Suprapubic skin (tissue), 4 donors: ENCODE data around the gene ELL. TPM values are rescaled to one million over a fixed set of nuclear protein-coding genes. Genes with fewer than 3 reads are reported as not detected.

ENCODE experiments used
- DNase-seq, 2 donors: peaks; one replicate each; pipeline ENCODE4 v3.0.0-alpha.2; 2019; ENCODE audit warnings: low spot score in 2 of 2
- H3K27ac ChIP-seq: fragments of 200-600 bp; sonication (generic); one replicate; pipeline ENCODE4 v1.5.1; 2019
- H3K27me3 ChIP-seq: fragments of 200-600 bp; sonication (generic); one replicate; pipeline ENCODE4 v1.5.1; 2019
- H3K36me3 ChIP-seq: fragments of 200-600 bp; sonication (generic); one replicate; pipeline ENCODE4 v1.5.1; 2019
- H3K4me1 ChIP-seq: fragments of 200-600 bp; sonication (generic); one replicate; pipeline ENCODE4 v1.5.1; 2019
- H3K4me3 ChIP-seq: fragments of 200-600 bp; sonication (generic); one replicate; pipeline ENCODE4 v1.5.1; 2019; ENCODE audit warnings: mild to moderate bottlenecking
- H3K9me3 ChIP-seq: fragments of 200-600 bp; sonication (generic); one replicate; pipeline ENCODE4 v1.5.1; 2019
- EP300 ChIP-seq: sonication (generic); formaldehyde crosslinking; IDR thresholded peaks from one replicate; pipeline ENCODE4 v1.6.1; 2017; ENCODE audit warnings: antibody characterized with exemption
- POLR2A ChIP-seq, 2 donors: fragments of 450-650 bp; IDR thresholded peaks; one replicate each; pipeline ENCODE4 v1.6.1; 2017; ENCODE audit warnings: antibody characterized with exemption in 2 of 2, mild to moderate bottlenecking in 2 of 2, moderate library complexity in 2 of 2
- POLR2AphosphoS5 ChIP-seq, 3 donors: sonication (generic); formaldehyde crosslinking; IDR thresholded peaks; one replicate each; pipeline ENCODE4 v1.6.1; 2017; ENCODE audit warnings: antibody characterized with exemption in 3 of 3
- WGBS: methylation state at CpG from one replicate; pipeline ENCODE4 v1.1.5; 2018; 5-methylcytosine and 5-hydroxymethylcytosine counted together
- total RNA-seq, 4 donors: library from RNA; depleted of rRNA; stranded (reverse); fragments of >200 nt; gene quantifications; one replicate each; pipeline ENCODE4 v1.1.0, GENCODE V29; 2016
- TF ChIP-seq, protein P1 (sequence below), 2 donors: fragments of 200-600 bp in 1 of 2; fragments of 450-650 bp in 1 of 2; sonication (generic) in 1 of 2; IDR thresholded peaks; one replicate each; pipeline ENCODE4 v1.5.1; 2016 to 2019; ENCODE audit warnings: antibody characterized with exemption in 2 of 2, mild to moderate bottlenecking in 1 of 2, moderate library complexity in 1 of 2

ELL gene
- total RNA-seq, 4 donors from 2014 or later: 27.0 to 59.5 (median 36.9) TPM

GRCh38 chr19:18538115-18538514 lies 16.2 kb upstream of the ELL start:
- DNase-seq: no peak
- peaks cover 11% of the 10 kb centered on the region for H3K4me1 ChIP-seq
- peaks cover 57% of the 10 kb centered on the region for H3K36me3 ChIP-seq
- H3K27ac ChIP-seq: no peak overlapping the region
- H3K4me3 ChIP-seq: no peak overlapping the region
- WGBS: 95% methylated on average over 9 of the region's 22 CpGs
- H3K9me3 ChIP-seq: no peaks in the 10 kb centered on the region
- H3K27me3 ChIP-seq: no peaks in the 10 kb centered on the region
- no peak for TF ChIP-seq POLR2A (IDR thresholded peaks at IDR 0.05)
- TF ChIP-seq, protein P1, sequence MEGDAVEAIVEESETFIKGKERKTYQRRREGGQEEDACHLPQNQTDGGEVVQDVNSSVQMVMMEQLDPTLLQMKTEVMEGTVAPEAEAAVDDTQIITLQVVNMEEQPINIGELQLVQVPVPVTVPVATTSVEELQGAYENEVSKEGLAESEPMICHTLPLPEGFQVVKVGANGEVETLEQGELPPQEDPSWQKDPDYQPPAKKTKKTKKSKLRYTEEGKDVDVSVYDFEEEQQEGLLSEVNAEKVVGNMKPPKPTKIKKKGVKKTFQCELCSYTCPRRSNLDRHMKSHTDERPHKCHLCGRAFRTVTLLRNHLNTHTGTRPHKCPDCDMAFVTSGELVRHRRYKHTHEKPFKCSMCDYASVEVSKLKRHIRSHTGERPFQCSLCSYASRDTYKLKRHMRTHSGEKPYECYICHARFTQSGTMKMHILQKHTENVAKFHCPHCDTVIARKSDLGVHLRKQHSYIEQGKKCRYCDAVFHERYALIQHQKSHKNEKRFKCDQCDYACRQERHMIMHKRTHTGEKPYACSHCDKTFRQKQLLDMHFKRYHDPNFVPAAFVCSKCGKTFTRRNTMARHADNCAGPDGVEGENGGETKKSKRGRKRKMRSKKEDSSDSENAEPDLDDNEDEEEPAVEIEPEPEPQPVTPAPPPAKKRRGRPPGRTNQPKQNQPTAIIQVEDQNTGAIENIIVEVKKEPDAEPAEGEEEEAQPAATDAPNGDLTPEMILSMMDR (IDR thresholded peaks at IDR 0.05): no peak
- no peak for TF ChIP-seq EP300
- no peak for TF ChIP-seq POLR2AphosphoS5 (IDR thresholded peaks at IDR 0.05)

DNA sequence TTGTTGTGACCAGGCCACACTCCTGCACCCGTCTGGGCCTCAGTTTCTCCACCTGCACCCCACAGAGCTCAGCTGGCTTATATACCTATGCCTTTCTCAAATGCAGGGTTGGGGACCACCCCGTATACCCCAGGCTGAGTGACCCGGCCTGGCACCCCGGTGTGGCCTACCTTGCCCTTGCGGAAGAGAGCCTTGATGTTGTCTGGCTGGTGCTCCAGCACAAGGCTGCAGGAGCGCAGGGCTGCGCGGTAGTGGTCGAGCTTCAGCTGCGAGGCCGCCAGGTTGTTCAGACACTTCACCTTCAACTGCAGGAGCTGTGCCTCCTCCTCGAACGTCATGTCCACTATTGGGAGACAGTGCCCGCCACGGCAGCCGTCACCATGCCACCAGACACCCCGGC lies 15.6 kb upstream of the ELL start:
- H3K4me1 ChIP-seq: peaks cover 9% of the 10 kb centered on the region
- DNase-seq: no peak
- no peaks in the 10 kb centered on the region for H3K27me3 ChIP-seq
- peaks cover 64% of the 10 kb centered on the region for H3K36me3 ChIP-seq
- no peaks in the 10 kb centered on the region for H3K9me3 ChIP-seq
- no peak overlapping the region for H3K27ac ChIP-seq
- H3K4me3 ChIP-seq: no peak overlapping the region
- 95% methylated on average over 15 of the region's 17 CpGs for WGBS
- TF ChIP-seq, protein P1 (IDR thresholded peaks at IDR 0.05): no peak
- TF ChIP-seq EP300: no peak
- TF ChIP-seq POLR2A (IDR thresholded peaks at IDR 0.05): no peak

GRCh38 chr19:18536475-18536874 lies 14.6 kb upstream of the ELL start:
- H3K9me3 ChIP-seq: no peaks in the 10 kb centered on the region
- TF ChIP-seq POLR2AphosphoS5 (IDR thresholded peaks at IDR 0.05): no peak
- TF ChIP-seq POLR2A (IDR thresholded peaks at IDR 0.05): no peak
- TF ChIP-seq EP300: no peak
- TF ChIP-seq, protein P1 (IDR thresholded peaks at IDR 0.05): no peak
- H3K4me3 ChIP-seq: no peak overlapping the region
- 98% methylated on average over 10 of the region's 10 CpGs for WGBS
- no peak overlapping the region for H3K27ac ChIP-seq
- no peaks in the 10 kb centered on the region for H3K4me1 ChIP-seq
- DNase-seq: no peak
- H3K27me3 ChIP-seq: no peaks in the 10 kb centered on the region
- H3K36me3 ChIP-seq: peaks cover 73% of the 10 kb centered on the region

GRCh38 chr19:18533058-18533457 lies 11.2 kb upstream of the ELL start:
- H3K4me1 ChIP-seq: no peaks in the 10 kb centered on the region
- H3K36me3 ChIP-seq: peaks cover 56% of the 10 kb centered on the region
- H3K27me3 ChIP-seq: no peaks in the 10 kb centered on the region
- DNase-seq: no peak
- TF ChIP-seq POLR2A (IDR thresholded peaks at IDR 0.05): no peak
- TF ChIP-seq POLR2AphosphoS5 (IDR thresholded peaks at IDR 0.05): no peak
- TF ChIP-seq, protein P1 (IDR thresholded peaks at IDR 0.05): no peak
- no peak for TF ChIP-seq EP300
- no peak overlapping the region for H3K27ac ChIP-seq
- no peak overlapping the region for H3K4me3 ChIP-seq
- WGBS: 90% methylated on average over 3 of the region's 4 CpGs
- H3K9me3 ChIP-seq: no peaks in the 10 kb centered on the region

- TF ChIP-seq EP300 (no peak), POLR2AphosphoS5 (IDR thresholded peaks at IDR 0.05) (no peak)
- no peak overlapping the region for H3K4me3 ChIP-seq
- H3K27ac ChIP-seq: no peak overlapping the region
- 87% methylated on average over 15 of the region's 22 CpGs for WGBS
- no peaks in the 10 kb centered on the region for H3K27me3 ChIP-seq
- peaks cover 49% of the 10 kb centered on the region for H3K36me3 ChIP-seq
- H3K9me3 ChIP-seq: no peaks in the 10 kb centered on the region
- no peaks in the 10 kb centered on the region for H3K4me1 ChIP-seq
- no peak for DNase-seq
Observed at GRCh38 chr19:18532168-18532890, 10.5 kb upstream of the ELL start.

DNA sequence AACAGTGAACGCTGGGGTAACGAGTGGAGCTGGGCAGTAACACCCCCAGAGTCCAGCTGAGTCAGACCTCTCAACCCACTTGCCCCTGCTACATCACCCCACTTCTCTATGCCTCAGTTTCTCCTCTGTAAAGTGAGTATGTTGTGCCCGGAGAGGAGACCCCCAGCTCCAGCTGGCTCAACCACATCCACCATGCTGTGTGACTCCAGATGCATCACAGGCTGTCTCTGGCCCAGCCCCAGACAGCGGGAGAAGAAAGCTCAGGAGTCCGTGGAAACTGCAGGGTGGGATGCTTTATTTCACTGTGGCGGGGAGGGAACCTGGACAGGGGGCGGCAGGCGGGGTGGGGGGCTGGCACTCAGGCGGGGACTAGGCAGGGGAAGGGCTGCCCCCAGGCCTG lies 9.6 kb upstream of the ELL start:
- 92% methylated on average over 9 of the region's 9 CpGs for WGBS
- H3K36me3 ChIP-seq: peaks cover 42% of the 10 kb centered on the region
- no peak overlapping the region for H3K4me3 ChIP-seq

More for the DNA sequence above, 9.6 kb upstream of the ELL start:
- Histone ChIP-seq H3K27ac (no peak overlapping the region), H3K27me3 (no peaks in the 10 kb centered on the region), H3K4me1 (no peaks in the 10 kb centered on the region), H3K9me3 (no peaks in the 10 kb centered on the region)
- DNase-seq: no peak
- no peak for TF ChIP-seq EP300
- TF ChIP-seq, protein P1 (IDR thresholded peaks at IDR 0.05): no peak
- no peak for TF ChIP-seq POLR2AphosphoS5 (IDR thresholded peaks at IDR 0.05)
- TF ChIP-seq POLR2A (IDR thresholded peaks at IDR 0.05): no peak
